Measurements from ENCODE around the gene OR56B1. TPM values are rescaled to one million over a fixed set of nuclear protein-coding genes. Genes with fewer than 3 reads are reported as not detected.

The OR56B1 gene
- total RNA-seq = 0.06 TPM in 1 of 2 replicates, not detected in the other

GRCh38 chr11:5736396-5736795 is at the start of gene OR56B1:
Gene OR56B1 (plus strand): TSS chr11:5736448. CDS start chr11:5736517, 69 bp downstream.

GRCh38 chr11:5689551-5689983 is 46.7 kb upstream of the OR56B1 start, which contains the start of gene TRIM22:
Gene TRIM22 (plus strand): TSS chr11:5689790. CDS start chr11:5696233, 6,443 bp downstream.

GRCh38 chr11:5753943-5754342 is 17.7 kb downstream of the OR56B1 start, which contains the start of gene OR52N4:
Gene OR52N4 (plus strand): TSS chr11:5754243. CDS start chr11:5754741, 498 bp downstream.

GRCh38 chr11:5783255-5783654 is 47.0 kb downstream of the OR56B1 start, which contains the start of gene OR52N5:
Gene OR52N5 (minus strand): TSS chr11:5783355. CDS start chr11:5778634, 4,721 bp downstream.

Other genes with a start within 250 kb of the OR56B1 start
- not detected in 2 replicates for gene OR52D1, start 247.8 kb upstream of the OR56B1 start, total RNA-seq
- 0.06 and 0.13 TPM in 2 replicates for gene UBQLN3, start 226.5 kb upstream of the OR56B1 start, total RNA-seq
- 0.12 and 0.13 TPM in 2 replicates for gene UBQLNL, start 219.7 kb upstream of the OR56B1 start, total RNA-seq
- 0.66 and 0.87 TPM in 2 replicates for gene OR52H1, start 187.9 kb upstream of the OR56B1 start, total RNA-seq
- not detected in 2 replicates for gene OR52B6, start 155.6 kb upstream of the OR56B1 start, total RNA-seq
- gene TRIM6, start 139.8 kb upstream of the OR56B1 start, total RNA-seq = 2.9 and 3.9 TPM in 2 replicates
- 16.4 and 21.3 TPM in 2 replicates for gene TRIM34, start 111.4 kb upstream of the OR56B1 start, total RNA-seq
- 36.5 and 55.3 TPM in 2 replicates for gene TRIM5, start 51.4 kb upstream of the OR56B1 start, total RNA-seq
- 69.4 and 128 TPM in 2 replicates for gene TRIM22, start 46.7 kb upstream of the OR56B1 start, total RNA-seq
- not detected in 2 replicates for gene OR52N4, start 17.8 kb downstream of the OR56B1 start, total RNA-seq
- not detected in 2 replicates for gene OR52N5, start 46.9 kb downstream of the OR56B1 start, total RNA-seq
- not detected in 2 replicates for gene OR52N1, start 54.8 kb downstream of the OR56B1 start, total RNA-seq
- not detected in 2 replicates for gene OR52N2, start 72.5 kb downstream of the OR56B1 start, total RNA-seq
- not detected in 2 replicates for gene OR52E6, start 105.4 kb downstream of the OR56B1 start, total RNA-seq
- not detected in 2 replicates for gene OR52E8, start 121.2 kb downstream of the OR56B1 start, total RNA-seq
- gene OR52E4, start 144.2 kb downstream of the OR56B1 start, total RNA-seq = not detected in 2 replicates
- not detected in 2 replicates for gene OR52E5, start 156.8 kb downstream of the OR56B1 start, total RNA-seq
- not detected in 2 replicates for gene OR56A3, start 205.8 kb downstream of the OR56B1 start, total RNA-seq
- gene OR56A5, start 232.0 kb downstream of the OR56B1 start, total RNA-seq = not detected in 2 replicates